Measurements from ENCODE around the gene SLC51B. TPM values are rescaled to one million over a fixed set of nuclear protein-coding genes. Genes with fewer than 3 reads are reported as not detected.

The SLC51B gene
- total and polyA plus RNA-seq, 5 donors from 2014 or later: not detected

DNA sequence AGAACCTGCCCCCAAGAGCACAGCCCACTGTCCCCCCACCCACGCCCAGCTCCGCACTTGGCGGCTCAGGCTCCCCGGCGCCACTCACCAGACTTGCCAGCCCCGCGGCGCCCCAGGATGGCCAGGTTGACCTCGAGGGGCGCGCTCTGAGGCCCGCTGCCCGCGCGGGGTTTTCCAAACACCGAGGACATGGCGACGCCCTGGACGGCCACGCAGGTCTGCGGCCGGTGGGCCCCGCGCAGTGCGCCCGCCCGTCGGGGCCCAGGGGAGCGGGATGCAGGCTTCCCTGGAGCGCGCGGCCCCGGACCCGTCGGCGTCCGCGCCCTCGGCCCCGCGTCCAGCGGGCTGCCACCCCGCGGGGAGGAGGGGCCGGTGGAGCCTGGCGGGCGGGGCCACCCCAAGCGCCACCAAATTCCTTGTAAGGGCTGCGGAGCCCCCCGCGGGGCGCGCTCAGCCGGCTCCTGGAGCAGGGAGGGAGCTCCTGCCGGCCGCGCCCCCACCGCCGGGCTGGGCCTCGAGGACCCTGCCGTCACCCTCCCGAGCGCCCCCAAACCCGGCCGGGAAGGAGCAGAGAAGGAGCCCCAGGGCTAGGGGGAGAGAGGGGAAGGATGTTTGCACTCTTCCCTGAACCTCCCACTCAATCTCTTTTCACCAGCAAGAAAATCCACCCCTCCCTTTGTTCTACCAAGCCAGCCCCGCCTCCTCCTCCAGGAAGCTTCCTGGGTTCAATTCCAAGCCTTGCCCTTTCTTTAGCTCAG lies 22.6 kb downstream of the SLC51B start, which contains the start of gene RASL12:
TSS of gene RASL12 (minus strand) at position 347 of the 758 bp plus-strand sequence. CDS start at position 191, 156 bp downstream.
- H3K4me1 ChIP-seq (ENCODE audit: control insufficient read depth, insufficient read depth, low read length, poor library complexity, severe bottlenecking): no peaks in the 10 kb centered on the region
- no peaks in the 10 kb centered on the region for H3K9me3 ChIP-seq (ENCODE audit: control insufficient read depth in 2 of 2, low read length in 2 of 2)
- peaks cover 0 to 12% (median 0%) of the 10 kb centered on the region in 4 donors for H3K4me1 Mint-ChIP-seq
- DNase-seq (no peak), ATAC-seq (ENCODE audit: low read depth in 2 of 2) (no peak)
- no peak within 1 kb of the TSS for H3K4me3 ChIP-seq (ENCODE audit: low read depth, low read length)
- H3K27ac ChIP-seq (ENCODE audit: insufficient read depth, low read length, poor library complexity, severe bottlenecking): no peak within 1 kb of the TSS
- H3K4me3 Mint-ChIP-seq: peak within 1 kb of the TSS in 2 of 4 donors; percentile 56 to 69
- H3K9me3 Mint-ChIP-seq: no peaks in the 10 kb centered on the region
- H3K27me3 Mint-ChIP-seq: peaks cover 41% of the 10 kb centered on the region
- no peaks in the 10 kb centered on the region for H3K36me3 Mint-ChIP-seq
- peaks cover 14% of the 10 kb centered on the region for H3K27me3 ChIP-seq (ENCODE audit: control insufficient read depth, insufficient read depth, low read length)
- no peak within 1 kb of the TSS for H3K27ac Mint-ChIP-seq
- H3K36me3 ChIP-seq (ENCODE audit: control insufficient read depth, insufficient read depth, low read length): no peaks in the 10 kb centered on the region

DNA sequence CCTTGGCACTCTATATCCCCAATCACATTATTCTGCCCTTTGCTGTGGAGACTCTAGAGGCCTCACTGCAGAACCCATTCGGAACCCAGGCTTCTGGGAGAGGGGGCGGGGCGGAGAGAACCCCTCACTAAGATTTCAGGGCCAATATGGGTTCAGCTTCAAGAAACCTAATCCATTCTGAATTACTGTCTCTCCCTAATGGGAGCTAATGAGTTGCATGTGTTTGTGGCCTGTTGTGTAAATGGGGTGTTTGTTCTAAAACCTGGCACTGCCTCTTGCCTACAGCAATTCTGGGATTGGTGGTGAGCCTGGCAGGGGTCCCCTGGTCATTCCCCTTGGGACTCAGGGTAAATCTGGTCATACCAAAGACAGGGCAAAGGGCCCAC lies 23.2 kb downstream of the SLC51B start:
- Histone ChIP-seq H3K4me1 (ENCODE audit: control insufficient read depth, insufficient read depth, low read length, poor library complexity, severe bottlenecking) (no peaks in the 10 kb centered on the region), H3K9me3 (ENCODE audit: control insufficient read depth in 2 of 2, low read length in 2 of 2) (no peaks in the 10 kb centered on the region), H3K4me3 (ENCODE audit: low read depth, low read length) (no peak overlapping the region), H3K27ac (ENCODE audit: insufficient read depth, low read length, poor library complexity, severe bottlenecking) (no peak overlapping the region), H3K27me3 (ENCODE audit: control insufficient read depth, insufficient read depth, low read length) (peaks cover 14% of the 10 kb centered on the region), H3K36me3 (ENCODE audit: control insufficient read depth, insufficient read depth, low read length) (no peaks in the 10 kb centered on the region)
- peaks cover 38% of the 10 kb centered on the region for H3K27me3 Mint-ChIP-seq
- no peaks in the 10 kb centered on the region for H3K9me3 Mint-ChIP-seq
- DNase-seq: no peak
- H3K4me3 Mint-ChIP-seq: peak overlapping the region in 2 of 4 donors; percentile 35 to 56
- peaks cover 0 to 12% (median 0%) of the 10 kb centered on the region in 4 donors for H3K4me1 Mint-ChIP-seq
- no peak for ATAC-seq (ENCODE audit: low read depth in 2 of 2)
- no peaks in the 10 kb centered on the region for H3K36me3 Mint-ChIP-seq
- no peak overlapping the region for H3K27ac Mint-ChIP-seq

- ATAC-seq (ENCODE audit: low read depth in 2 of 2): no peak
- DNase-seq: no peak
- no peaks in the 10 kb centered on the region for H3K9me3 Mint-ChIP-seq
- peaks cover 36% of the 10 kb centered on the region for H3K27me3 Mint-ChIP-seq
- no peak overlapping the region for H3K27ac Mint-ChIP-seq
- Histone ChIP-seq H3K9me3 (ENCODE audit: control insufficient read depth in 2 of 2, low read length in 2 of 2) (no peaks in the 10 kb centered on the region), H3K27ac (ENCODE audit: insufficient read depth, low read length, poor library complexity, severe bottlenecking) (no peak overlapping the region), H3K4me3 (ENCODE audit: low read depth, low read length) (no peak overlapping the region), H3K36me3 (ENCODE audit: control insufficient read depth, insufficient read depth, low read length) (no peaks in the 10 kb centered on the region), H3K27me3 (ENCODE audit: control insufficient read depth, insufficient read depth, low read length) (peaks cover 14% of the 10 kb centered on the region), H3K4me1 (ENCODE audit: control insufficient read depth, insufficient read depth, low read length, poor library complexity, severe bottlenecking) (no peaks in the 10 kb centered on the region)
- H3K36me3 Mint-ChIP-seq: no peaks in the 10 kb centered on the region
- no peak overlapping the region for H3K4me3 Mint-ChIP-seq
- H3K4me1 Mint-ChIP-seq: peaks cover 0 to 12% (median 0%) of the 10 kb centered on the region in 4 donors
Observed at GRCh38 chr15:65069179-65069578, 24.0 kb downstream of the SLC51B start.

GRCh38 chr15:65069779-65070546 lies 24.8 kb downstream of the SLC51B start:
- H3K36me3 Mint-ChIP-seq: no peaks in the 10 kb centered on the region
- H3K27me3 Mint-ChIP-seq: peaks cover 30% of the 10 kb centered on the region
- H3K4me1 Mint-ChIP-seq: peaks cover 0 to 12% (median 0%) of the 10 kb centered on the region in 4 donors
- Histone ChIP-seq H3K36me3 (ENCODE audit: control insufficient read depth, insufficient read depth, low read length) (no peaks in the 10 kb centered on the region), H3K4me1 (ENCODE audit: control insufficient read depth, insufficient read depth, low read length, poor library complexity, severe bottlenecking) (no peaks in the 10 kb centered on the region), H3K4me3 (ENCODE audit: low read depth, low read length) (no peak overlapping the region), H3K27me3 (ENCODE audit: control insufficient read depth, insufficient read depth, low read length) (peaks cover 13% of the 10 kb centered on the region), H3K9me3 (ENCODE audit: control insufficient read depth in 2 of 2, low read length in 2 of 2) (no peaks in the 10 kb centered on the region), H3K27ac (ENCODE audit: insufficient read depth, low read length, poor library complexity, severe bottlenecking) (no peak overlapping the region)
- no peak overlapping the region for H3K27ac Mint-ChIP-seq
- no peak overlapping the region for H3K4me3 Mint-ChIP-seq
- ATAC-seq (ENCODE audit: low read depth in 2 of 2) (no peak), DNase-seq (no peak)
- no peaks in the 10 kb centered on the region for H3K9me3 Mint-ChIP-seq

DNA sequence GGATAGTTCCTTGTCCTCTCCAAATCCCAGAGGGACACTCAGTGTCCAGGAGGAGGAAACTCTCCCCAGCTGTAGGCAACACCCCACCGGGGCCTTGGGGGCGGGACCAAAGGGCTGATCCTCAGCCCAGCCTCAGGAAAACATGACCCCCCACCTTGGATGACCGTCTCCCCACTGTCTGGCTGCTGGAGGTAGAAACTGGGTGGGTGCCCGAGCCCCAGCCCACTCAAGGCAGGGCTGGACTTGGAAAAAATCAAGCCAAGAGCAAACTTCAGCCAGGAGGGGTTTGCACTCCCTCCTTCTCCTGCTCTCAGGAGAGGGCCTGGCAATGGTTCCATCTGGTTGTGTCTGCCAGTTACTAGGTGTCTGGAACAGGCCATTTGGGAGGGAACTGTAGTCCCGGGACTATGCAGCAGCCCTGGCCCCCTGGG lies 26.2 kb downstream of the SLC51B start:
- peaks cover 0 to 12% (median 0%) of the 10 kb centered on the region in 4 donors for H3K4me1 Mint-ChIP-seq
- H3K27ac Mint-ChIP-seq: no peak overlapping the region
- H3K36me3 Mint-ChIP-seq: no peaks in the 10 kb centered on the region
- Histone ChIP-seq H3K4me3 (ENCODE audit: low read depth, low read length) (no peak overlapping the region), H3K27ac (ENCODE audit: insufficient read depth, low read length, poor library complexity, severe bottlenecking) (no peak overlapping the region), H3K27me3 (ENCODE audit: control insufficient read depth, insufficient read depth, low read length) (peaks cover 5% of the 10 kb centered on the region), H3K4me1 (ENCODE audit: control insufficient read depth, insufficient read depth, low read length, poor library complexity, severe bottlenecking) (no peaks in the 10 kb centered on the region), H3K36me3 (ENCODE audit: control insufficient read depth, insufficient read depth, low read length) (no peaks in the 10 kb centered on the region), H3K9me3 (ENCODE audit: control insufficient read depth in 2 of 2, low read length in 2 of 2) (no peaks in the 10 kb centered on the region)
- no peaks in the 10 kb centered on the region for H3K9me3 Mint-ChIP-seq
- ATAC-seq (ENCODE audit: low read depth in 2 of 2): no peak
- no peak for DNase-seq
- H3K27me3 Mint-ChIP-seq: peaks cover 25% of the 10 kb centered on the region
- H3K4me3 Mint-ChIP-seq: no peak overlapping the region

GRCh38 chr15:65072027-65072426 lies 26.8 kb downstream of the SLC51B start:
- Mint-ChIP-seq H3K27me3 (peaks cover 20% of the 10 kb centered on the region), H3K4me3 (no peak overlapping the region), H3K27ac (no peak overlapping the region), H3K4me1 (peaks cover 0 to 11% (median 0%) of the 10 kb centered on the region in 4 donors), H3K9me3 (no peaks in the 10 kb centered on the region), H3K36me3 (no peaks in the 10 kb centered on the region)
- DNase-seq (no peak), ATAC-seq (ENCODE audit: low read depth in 2 of 2) (no peak)
- Histone ChIP-seq H3K4me3 (ENCODE audit: low read depth, low read length) (no peak overlapping the region), H3K4me1 (ENCODE audit: control insufficient read depth, insufficient read depth, low read length, poor library complexity, severe bottlenecking) (no peaks in the 10 kb centered on the region), H3K9me3 (ENCODE audit: control insufficient read depth in 2 of 2, low read length in 2 of 2) (no peaks in the 10 kb centered on the region), H3K27ac (ENCODE audit: insufficient read depth, low read length, poor library complexity, severe bottlenecking) (no peak overlapping the region), H3K36me3 (ENCODE audit: control insufficient read depth, insufficient read depth, low read length) (no peaks in the 10 kb centered on the region), H3K27me3 (ENCODE audit: control insufficient read depth, insufficient read depth, low read length) (no peaks in the 10 kb centered on the region)

GRCh38 chr15:65072617-65073016 lies 27.4 kb downstream of the SLC51B start:
- DNase-seq: no peak
- Histone ChIP-seq H3K4me3 (ENCODE audit: low read depth, low read length) (no peak overlapping the region), H3K36me3 (ENCODE audit: control insufficient read depth, insufficient read depth, low read length) (no peaks in the 10 kb centered on the region), H3K27ac (ENCODE audit: insufficient read depth, low read length, poor library complexity, severe bottlenecking) (no peak overlapping the region), H3K27me3 (ENCODE audit: control insufficient read depth, insufficient read depth, low read length) (no peaks in the 10 kb centered on the region), H3K4me1 (ENCODE audit: control insufficient read depth, insufficient read depth, low read length, poor library complexity, severe bottlenecking) (no peaks in the 10 kb centered on the region), H3K9me3 (ENCODE audit: control insufficient read depth in 2 of 2, low read length in 2 of 2) (no peaks in the 10 kb centered on the region)
- no peaks in the 10 kb centered on the region for H3K9me3 Mint-ChIP-seq
- ATAC-seq (ENCODE audit: low read depth in 2 of 2): no peak
- no peak overlapping the region for H3K4me3 Mint-ChIP-seq
- peaks cover 16% of the 10 kb centered on the region for H3K27me3 Mint-ChIP-seq
- no peak overlapping the region for H3K27ac Mint-ChIP-seq
- H3K36me3 Mint-ChIP-seq: no peaks in the 10 kb centered on the region
- H3K4me1 Mint-ChIP-seq: peaks cover 0 to 8% (median 0%) of the 10 kb centered on the region in 4 donors
